ENCODE results near the gene CRABP2.

The CRABP2 gene

DNA sequence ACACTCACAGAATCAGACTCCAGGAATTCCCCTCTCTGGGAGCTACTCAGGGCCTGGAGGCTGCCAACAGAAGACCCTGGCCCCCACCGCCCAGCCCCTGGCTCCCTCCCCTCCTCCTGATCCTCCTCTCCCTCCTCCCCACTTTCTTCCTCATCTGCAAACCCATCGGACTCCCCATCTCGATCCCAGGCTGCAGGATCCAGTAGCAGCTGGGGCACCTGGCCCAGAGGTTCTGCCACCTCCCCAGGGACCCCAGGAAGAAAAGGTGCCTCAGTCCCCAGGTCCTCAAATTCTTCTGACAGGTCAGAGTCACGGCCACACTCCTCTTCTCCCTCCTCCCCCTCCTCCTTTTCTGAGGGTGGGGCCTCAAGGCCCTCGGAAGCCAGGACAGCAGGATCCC is 35.6 kb downstream of the CRABP2 start:
- DNase-seq (ENCODE audit: low read depth): no peak
- TF ChIP-seq, protein P1, sequence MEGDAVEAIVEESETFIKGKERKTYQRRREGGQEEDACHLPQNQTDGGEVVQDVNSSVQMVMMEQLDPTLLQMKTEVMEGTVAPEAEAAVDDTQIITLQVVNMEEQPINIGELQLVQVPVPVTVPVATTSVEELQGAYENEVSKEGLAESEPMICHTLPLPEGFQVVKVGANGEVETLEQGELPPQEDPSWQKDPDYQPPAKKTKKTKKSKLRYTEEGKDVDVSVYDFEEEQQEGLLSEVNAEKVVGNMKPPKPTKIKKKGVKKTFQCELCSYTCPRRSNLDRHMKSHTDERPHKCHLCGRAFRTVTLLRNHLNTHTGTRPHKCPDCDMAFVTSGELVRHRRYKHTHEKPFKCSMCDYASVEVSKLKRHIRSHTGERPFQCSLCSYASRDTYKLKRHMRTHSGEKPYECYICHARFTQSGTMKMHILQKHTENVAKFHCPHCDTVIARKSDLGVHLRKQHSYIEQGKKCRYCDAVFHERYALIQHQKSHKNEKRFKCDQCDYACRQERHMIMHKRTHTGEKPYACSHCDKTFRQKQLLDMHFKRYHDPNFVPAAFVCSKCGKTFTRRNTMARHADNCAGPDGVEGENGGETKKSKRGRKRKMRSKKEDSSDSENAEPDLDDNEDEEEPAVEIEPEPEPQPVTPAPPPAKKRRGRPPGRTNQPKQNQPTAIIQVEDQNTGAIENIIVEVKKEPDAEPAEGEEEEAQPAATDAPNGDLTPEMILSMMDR (conservative IDR thresholded peaks at IDR 0.05; ENCODE audit: control insufficient read depth, insufficient read depth, low read depth, low read length): no peak
- no peak overlapping the region for H3K4me3 ChIP-seq (ENCODE audit: control insufficient read depth, low read depth, low read length)

DNA sequence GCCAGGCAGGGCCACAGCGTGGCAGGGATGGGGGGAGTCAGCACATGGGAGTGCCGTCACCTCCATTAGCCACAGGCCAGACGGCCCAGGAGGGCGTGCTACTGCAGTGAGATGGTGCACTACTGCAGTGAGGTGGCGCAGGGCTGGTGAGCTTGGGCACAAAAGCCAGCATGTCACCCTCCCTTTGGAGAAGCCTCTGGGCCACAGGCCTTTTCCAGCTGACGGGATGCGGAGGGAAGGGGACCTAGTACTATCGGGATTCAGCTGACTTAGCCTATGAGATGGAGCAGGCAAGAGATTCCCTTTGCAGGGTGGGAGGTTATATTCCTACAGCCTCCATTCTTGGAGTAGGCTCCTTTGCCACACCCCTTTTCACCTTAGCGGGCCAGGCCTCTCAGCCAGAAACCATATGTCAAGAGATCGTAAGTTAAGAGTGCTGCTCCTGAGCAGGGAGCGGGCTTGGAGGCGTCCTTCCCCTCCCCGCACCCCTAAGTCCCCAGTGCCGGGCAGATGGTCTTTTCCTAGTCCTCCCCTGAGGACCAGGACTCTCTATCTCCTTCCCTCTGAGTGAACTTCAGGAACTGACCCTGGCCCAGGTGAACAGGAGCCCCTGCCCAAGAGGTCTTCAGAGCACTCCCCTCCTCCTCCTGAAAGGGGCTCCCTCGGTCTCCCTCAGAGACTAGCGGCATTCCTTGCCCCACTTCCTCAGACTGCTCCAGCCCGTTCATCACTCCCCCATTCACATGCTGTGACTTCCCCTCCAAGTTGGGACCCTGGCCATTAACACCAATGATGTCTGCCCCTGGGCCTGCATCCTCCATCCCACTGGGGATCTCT is 36.4 kb downstream of the CRABP2 start:
- no peak for DNase-seq (ENCODE audit: low read depth)
- no peak overlapping the region for H3K4me3 ChIP-seq (ENCODE audit: control insufficient read depth, low read depth, low read length)
- TF ChIP-seq, protein P1 (conservative IDR thresholded peaks at IDR 0.05; ENCODE audit: control insufficient read depth, insufficient read depth, low read depth, low read length): no peak

DNA sequence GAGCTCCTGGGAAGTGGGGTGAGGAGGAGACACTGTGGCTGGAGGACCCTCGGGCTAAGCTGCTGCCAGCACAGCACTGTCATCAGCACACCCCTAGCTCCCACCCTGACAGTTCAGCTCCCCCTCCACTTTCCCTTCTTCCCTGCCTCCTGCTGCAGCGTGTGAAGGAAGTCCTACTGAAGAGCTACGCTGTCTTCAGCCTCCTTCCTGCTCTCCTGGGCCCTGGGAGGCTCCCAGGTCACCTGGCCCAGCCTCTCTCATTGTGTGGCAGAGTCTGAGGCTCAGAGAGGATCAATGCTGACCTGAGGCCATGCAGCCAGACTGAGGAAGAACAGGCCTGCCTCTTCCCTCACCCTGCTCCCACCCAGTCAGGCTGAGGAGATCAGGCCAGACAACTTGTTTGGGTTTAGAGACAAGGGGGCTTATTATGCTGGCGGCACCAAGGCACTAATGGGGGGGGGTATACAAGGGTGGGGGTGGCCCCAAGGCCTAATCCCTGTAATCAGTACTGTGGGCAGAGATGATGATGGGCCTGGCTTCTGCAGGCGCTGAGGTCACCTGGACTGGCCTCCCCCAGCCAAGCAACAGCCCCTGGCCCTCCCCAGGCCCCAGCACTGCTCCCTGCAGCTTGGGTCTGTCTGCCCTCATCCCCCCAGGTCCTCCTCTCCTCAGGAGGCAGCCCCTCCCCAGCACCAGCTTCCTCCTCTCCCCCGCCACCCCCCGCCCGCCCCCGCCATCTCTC is 37.2 kb downstream of the CRABP2 start:
- TF ChIP-seq, protein P1 (conservative IDR thresholded peaks at IDR 0.05; ENCODE audit: control insufficient read depth, insufficient read depth, low read depth, low read length): no peak
- H3K4me3 ChIP-seq (ENCODE audit: control insufficient read depth, low read depth, low read length): no peak overlapping the region
- no peak for DNase-seq (ENCODE audit: low read depth)

DNA sequence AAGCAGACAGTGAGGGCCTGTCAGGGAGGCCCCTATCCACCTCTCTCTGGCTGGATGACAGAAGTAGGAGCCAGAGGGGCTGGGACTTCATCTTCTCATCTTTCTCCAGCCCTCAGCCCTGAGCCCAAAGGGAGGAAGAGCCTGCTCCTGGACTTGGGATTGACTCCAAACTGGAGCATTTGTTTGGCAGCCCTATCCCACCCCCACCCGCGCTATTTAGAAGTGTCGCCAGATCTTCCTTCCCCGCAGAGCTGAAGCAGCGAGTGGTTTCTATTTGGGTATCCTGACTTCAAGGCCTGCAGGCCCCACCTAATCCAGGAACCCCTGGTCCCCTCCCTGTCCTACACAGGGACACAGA is 37.8 kb downstream of the CRABP2 start:
- H3K4me3 ChIP-seq (ENCODE audit: control insufficient read depth, low read depth, low read length): no peak overlapping the region
- TF ChIP-seq, protein P1 (conservative IDR thresholded peaks at IDR 0.05; ENCODE audit: control insufficient read depth, insufficient read depth, low read depth, low read length): no peak
- DNase-seq (ENCODE audit: low read depth): no peak

DNA sequence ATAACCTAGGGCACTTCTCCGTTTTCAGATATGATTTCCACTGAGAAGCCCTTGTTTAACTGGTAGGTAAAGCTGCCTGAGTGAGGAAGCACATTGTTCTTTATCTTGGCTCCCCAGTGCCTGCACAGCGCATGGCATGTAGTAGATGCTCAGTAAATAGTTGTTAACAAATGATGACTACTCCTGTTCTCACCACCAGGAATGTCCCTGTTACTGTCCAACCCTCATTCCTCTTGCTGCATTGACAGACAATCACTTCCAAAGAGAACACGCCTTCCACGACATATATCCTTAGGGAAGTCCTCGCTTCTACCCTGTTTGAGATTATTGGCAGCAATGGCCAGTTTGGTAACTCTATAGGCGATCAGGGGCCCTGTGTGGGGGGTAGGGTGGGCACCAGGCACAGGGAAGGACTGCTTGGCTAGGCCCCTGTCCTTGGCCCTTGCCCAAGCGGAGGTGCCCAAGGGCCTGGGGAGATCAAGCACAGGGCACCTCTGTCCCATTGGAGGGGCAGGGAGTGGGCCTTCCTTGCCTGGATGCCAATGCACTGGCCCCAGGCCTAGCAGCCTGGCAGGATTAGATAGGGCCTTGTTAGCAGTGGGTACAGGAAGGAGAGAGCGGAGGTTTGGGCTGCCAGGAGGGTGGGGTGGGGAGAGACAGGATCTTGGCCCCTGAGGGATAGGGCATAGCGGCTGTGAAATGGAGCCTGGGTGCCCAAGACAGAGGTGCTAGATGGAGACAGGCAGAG is 38.3 kb downstream of the CRABP2 start:
- no peak overlapping the region for H3K4me3 ChIP-seq (ENCODE audit: control insufficient read depth, low read depth, low read length)
- DNase-seq (ENCODE audit: low read depth): no peak
- TF ChIP-seq, protein P1 (conservative IDR thresholded peaks at IDR 0.05; ENCODE audit: control insufficient read depth, insufficient read depth, low read depth, low read length): no peak

DNA sequence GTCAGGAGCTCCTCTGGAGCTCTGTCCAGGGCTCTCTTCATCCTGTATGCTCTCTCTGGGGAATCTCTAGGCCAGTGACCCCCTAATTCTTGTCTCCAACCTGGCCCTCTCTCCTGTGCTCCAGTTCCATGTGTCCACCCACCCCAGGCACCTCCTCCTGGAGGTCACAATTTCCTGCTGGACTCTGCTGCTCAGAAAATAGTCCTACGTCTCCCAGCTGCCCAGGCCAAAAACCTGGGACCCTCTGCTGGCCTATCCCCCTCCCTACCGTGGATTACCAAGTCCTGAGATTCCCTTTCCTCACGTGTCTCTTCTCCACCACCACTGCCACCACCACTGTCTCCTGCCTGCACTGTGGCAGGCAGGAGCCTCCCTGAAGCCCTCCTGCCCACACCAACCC is 39.8 kb downstream of the CRABP2 start:
- TF ChIP-seq, protein P1 (conservative IDR thresholded peaks at IDR 0.05; ENCODE audit: control insufficient read depth, insufficient read depth, low read depth, low read length): no peak
- H3K4me3 ChIP-seq (ENCODE audit: control insufficient read depth, low read depth, low read length): no peak overlapping the region
- DNase-seq (ENCODE audit: low read depth): no peak

Measured in fibroblast of mammary gland (primary cell).